Activated CD4-positive, alpha-beta T cell treated with anti-CD3 and anti-CD28 coated beads, Interleukin-2, amount 10 ng/mL, durations not matched to agents 24 days and 14 days (primary cell): Measurements from ENCODE around the gene STAM2. TPM values are rescaled to one million over a fixed set of nuclear protein-coding genes. Genes with fewer than 3 reads are reported as not detected.
"Not testable (repeated sequence)": the region's sequence is repeated elsewhere in the genome, so short reads cannot be mapped to it uniquely, and the experiment has no call there.

Source experiments
- DNase-seq: peaks from one replicate; pipeline ENCODE4 v3.0.0; 2022
- H3K27ac Mint-ChIP-seq: one replicate; pipeline ENCODE4 v1.8.0; 2022; ENCODE audit warnings: mild to moderate bottlenecking, mixed read lengths
- H3K27me3 Mint-ChIP-seq: one replicate; pipeline ENCODE4 v1.8.0; 2022; ENCODE audit warnings: mixed read lengths
- H3K36me3 Mint-ChIP-seq: one replicate; pipeline ENCODE4 v1.8.0; 2022; ENCODE audit warnings: low read depth, mild to moderate bottlenecking, mixed read lengths
- H3K4me1 Mint-ChIP-seq: one replicate; pipeline ENCODE4 v1.8.0; 2021; ENCODE audit warnings: mixed read lengths
- H3K4me3 Mint-ChIP-seq: one replicate; pipeline ENCODE4 v1.8.0; 2022; ENCODE audit warnings: mild to moderate bottlenecking, moderate library complexity, mixed read lengths
- H3K9me3 Mint-ChIP-seq: one replicate; pipeline ENCODE4 v1.8.0; 2021; ENCODE audit warnings: mixed read lengths
- intact Hi-C: fragments of 100-400 bp; cut with micrococcal nuclease; formaldehyde crosslinking; loops from one replicate; pipeline ENCODE4 v1.15.1; 2023
- total RNA-seq: library from RNA; stranded (reverse); gene quantifications from 2 replicates; pipeline ENCODE4 v1.2.3, GENCODE V29; 2022

The STAM2 gene
- total RNA-seq, 1 donor from 2014 or later, result 22.2 TPM

DNA sequence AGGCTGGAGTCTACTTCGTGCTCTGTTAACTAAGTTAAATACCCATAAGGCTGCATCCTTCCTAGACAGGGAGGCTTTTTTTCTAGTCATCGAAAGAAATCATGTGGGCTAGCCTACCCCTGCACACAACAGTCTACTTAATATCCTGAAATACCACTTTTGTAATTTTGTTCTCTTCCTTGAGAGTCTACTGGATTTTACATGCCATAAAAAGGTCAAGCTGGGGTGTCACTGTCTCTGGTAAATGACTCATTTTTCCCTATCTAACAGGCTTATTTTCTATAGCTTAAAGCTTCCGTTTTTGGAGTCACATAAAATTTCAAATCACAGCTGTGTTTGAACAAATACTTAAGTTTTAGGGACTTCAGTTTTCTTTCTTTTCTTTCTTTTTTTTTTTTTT, 10.7 kb upstream of the STAM2 start:
- Mint-ChIP-seq H3K4me3 (no peak overlapping the region), H3K27me3 (peaks cover 16% of the 10 kb centered on the region)
- intact Hi-C loops, result no loop called here

DNA sequence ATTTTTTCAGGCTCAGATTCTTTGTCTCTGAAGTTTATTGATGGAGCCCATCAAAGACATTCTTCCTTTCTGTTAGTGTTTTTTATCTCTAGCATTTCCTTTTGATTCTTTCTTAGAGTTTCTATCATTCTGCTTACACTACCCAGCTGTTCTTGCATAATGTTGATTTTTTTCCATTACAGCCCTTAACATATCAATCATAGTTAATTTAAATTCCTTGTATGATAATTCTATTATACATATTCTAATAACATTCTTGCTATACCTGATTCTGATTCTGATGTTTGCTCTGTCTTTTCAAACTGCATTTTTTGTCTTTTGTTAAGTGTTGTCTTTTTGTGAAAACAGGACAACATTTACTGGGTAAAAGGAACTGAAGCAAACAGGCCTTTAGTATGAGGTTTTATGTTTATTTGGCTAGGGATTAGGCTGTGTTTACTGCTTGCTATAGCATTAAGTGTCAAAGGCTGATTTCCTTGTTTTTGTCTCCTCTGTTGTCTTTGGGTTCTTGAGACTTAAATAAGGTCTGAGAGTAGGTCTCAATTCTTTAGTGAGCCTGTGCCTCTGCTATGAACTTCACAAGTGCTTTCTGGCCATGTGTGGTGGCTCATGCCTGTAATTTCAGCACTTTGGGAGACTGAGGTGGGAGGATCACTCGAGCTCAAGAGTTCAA, 8.0 kb upstream of the STAM2 start:
- no peak for DNase-seq
- Mint-ChIP-seq H3K4me1 (peaks cover 4% of the 10 kb centered on the region), H3K9me3 (no peaks in the 10 kb centered on the region), H3K36me3 (no peaks in the 10 kb centered on the region), H3K27ac (no peak overlapping the region), H3K4me3 (no peak overlapping the region), H3K27me3 (peaks cover 16% of the 10 kb centered on the region)
- intact Hi-C loops, result no loop called here

More for the DNA sequence above, 10.7 kb upstream of the STAM2 start:
- Mint-ChIP-seq H3K9me3 (no peaks in the 10 kb centered on the region), H3K27ac (no peak overlapping the region), H3K36me3 (no peaks in the 10 kb centered on the region), H3K4me1 (peaks cover 4% of the 10 kb centered on the region)
- no peak for DNase-seq

DNA sequence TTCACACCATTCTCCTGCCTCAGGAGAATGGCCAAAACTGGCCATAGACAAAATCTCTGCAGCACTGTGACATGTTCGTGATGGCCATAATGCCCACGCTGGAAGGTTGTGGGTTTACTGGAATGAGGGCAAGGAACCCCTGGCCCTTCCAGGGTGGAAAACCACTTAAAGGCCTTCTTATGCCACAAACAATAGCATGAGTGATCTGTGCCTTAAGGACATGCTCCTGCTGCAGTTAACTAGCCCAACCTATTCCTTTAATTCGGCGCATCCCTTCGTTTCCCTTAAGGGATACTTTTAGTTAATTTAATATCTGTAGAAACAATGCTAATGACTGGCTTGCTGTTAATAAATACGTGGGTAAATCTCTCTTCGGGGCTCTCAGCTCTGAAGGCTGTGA, 2.1 kb upstream of the STAM2 start:
- not testable (repeated sequence) for H3K27ac Mint-ChIP-seq, H3K4me3 Mint-ChIP-seq, H3K36me3 Mint-ChIP-seq, H3K9me3 Mint-ChIP-seq, H3K27me3 Mint-ChIP-seq, DNase-seq
- intact Hi-C loops, result loop anchor here (2.0 to 10.0 kb wide), 6 partner anchors 225 to 563 kb away; partner anchors contain the start of gene ARL5A
- peaks cover 19% of the 10 kb centered on the region for H3K4me1 Mint-ChIP-seq

DNA sequence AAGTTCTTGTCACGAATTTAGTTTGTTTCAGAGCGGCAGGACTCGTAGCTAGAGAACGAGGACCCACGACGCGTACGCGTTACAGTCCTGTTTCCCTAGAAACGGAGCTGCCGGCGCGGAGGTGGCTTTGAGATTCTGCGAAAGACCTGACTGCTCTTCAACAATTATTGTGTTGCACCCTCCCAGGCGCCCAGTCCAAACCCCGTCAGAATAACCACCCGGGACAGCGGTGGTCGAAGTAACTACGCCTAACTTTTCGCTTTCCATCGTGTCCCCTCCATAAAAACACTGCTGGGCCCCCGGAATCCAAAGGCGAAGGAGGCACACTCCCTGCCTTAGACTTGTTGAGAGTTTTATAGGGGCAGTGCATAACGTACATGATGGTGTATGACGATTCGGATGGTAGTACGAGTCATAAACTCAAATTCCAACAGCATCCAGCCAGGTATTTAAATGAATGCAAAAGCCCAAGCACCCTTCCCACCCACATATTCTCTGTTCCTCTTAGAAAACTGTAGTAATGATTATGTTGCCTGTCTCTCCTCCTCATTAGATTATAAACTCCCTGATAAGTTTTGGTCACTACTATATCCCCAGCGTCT, 651 bp upstream of the STAM2 start:
- Mint-ChIP-seq H3K27me3 (peaks cover 5% of the 10 kb centered on the region), H3K4me3 (peak overlapping the region; percentile 99), H3K4me1 (peaks cover 30% of the 10 kb centered on the region), H3K9me3 (no peaks in the 10 kb centered on the region), H3K36me3 (peaks cover 7% of the 10 kb centered on the region), H3K27ac (peak overlapping the region; percentile 99)
- no peak for DNase-seq
- intact Hi-C loops, result loop anchor here (1.0 to 10.0 kb wide), 9 partner anchors 226 to 565 kb away; partner anchors contain the start of gene ARL5A

DNA sequence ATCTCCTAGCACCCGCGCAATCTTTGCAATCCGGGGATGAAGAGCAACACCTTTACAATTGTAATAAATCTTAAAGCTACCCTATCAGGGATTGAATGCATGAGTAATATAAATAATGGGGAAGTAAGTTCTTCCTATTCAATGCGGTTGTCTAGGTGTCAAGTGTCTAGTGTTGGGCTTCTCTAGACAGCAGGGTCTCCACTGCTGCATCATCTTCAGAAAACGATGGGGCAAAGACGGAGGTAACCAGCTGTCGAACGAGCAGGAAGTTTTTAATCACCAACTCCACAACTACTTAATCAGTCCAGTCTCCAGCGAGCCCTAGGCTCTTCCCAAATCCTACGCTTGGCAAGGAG, 573 bp downstream of the STAM2 start:
- Mint-ChIP-seq H3K36me3 (peaks cover 7% of the 10 kb centered on the region), H3K27me3 (peaks cover 4% of the 10 kb centered on the region), H3K27ac (peak overlapping the region; percentile 99), H3K4me1 (peaks cover 30% of the 10 kb centered on the region), H3K9me3 (no peaks in the 10 kb centered on the region), H3K4me3 (peak overlapping the region; percentile 99)
- intact Hi-C loops, result loop anchor here (2.0 to 10.0 kb wide), 8 partner anchors 76 to 397 kb away; partner anchors contain the start of genes ARL5A, CACNB4 and FMNL2
- DNase-seq, result peak; percentile 58

DNA sequence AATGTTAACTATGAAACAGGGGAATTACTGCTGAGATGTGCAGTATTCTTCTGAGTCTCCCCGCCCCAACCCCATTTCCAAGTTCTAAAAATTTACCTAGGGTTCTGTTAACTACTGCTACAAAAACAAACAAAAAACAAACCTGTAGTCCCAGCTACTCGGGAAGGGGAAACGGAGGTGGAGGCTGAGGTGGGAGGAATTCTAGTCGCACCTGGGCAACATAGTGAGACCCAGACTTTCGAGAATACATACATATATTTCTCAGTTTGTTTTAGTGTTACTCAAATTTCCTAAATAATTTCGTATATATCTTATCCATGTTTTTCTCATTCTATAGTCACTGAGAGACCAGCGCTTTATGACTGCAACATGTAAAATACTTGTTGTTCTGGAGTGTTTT, 989 bp downstream of the STAM2 start:
- Mint-ChIP-seq H3K4me3 (peak overlapping the region; percentile 99), H3K36me3 (peaks cover 7% of the 10 kb centered on the region), H3K4me1 (peaks cover 30% of the 10 kb centered on the region), H3K27ac (peak overlapping the region; percentile 99), H3K9me3 (no peaks in the 10 kb centered on the region), H3K27me3 (peaks cover 2% of the 10 kb centered on the region)
- no peak for DNase-seq
- intact Hi-C loops, result loop anchor here (2.0 to 10.0 kb wide), 5 partner anchors 37 to 350 kb away; partner anchors contain the start of genes ARL5A, CACNB4 and FMNL2

GRCh38 chr2:152173831-152174230, 1.7 kb downstream of the STAM2 start:
- H3K27ac Mint-ChIP-seq, result peak overlapping the region; percentile 20
- peak overlapping the region; percentile 12 for H3K4me3 Mint-ChIP-seq
- peaks cover 34% of the 10 kb centered on the region for H3K4me1 Mint-ChIP-seq
- no peaks in the 10 kb centered on the region for H3K27me3 Mint-ChIP-seq
- DNase-seq, result no peak
- peaks cover 10% of the 10 kb centered on the region for H3K36me3 Mint-ChIP-seq
- H3K9me3 Mint-ChIP-seq, result no peaks in the 10 kb centered on the region
- intact Hi-C loops, result loop anchor here (2.0 to 10.0 kb wide), 5 partner anchors 37 to 349 kb away; partner anchors contain the start of genes ARL5A, CACNB4 and FMNL2

- not testable (repeated sequence) for H3K27ac Mint-ChIP-seq, H3K9me3 Mint-ChIP-seq, H3K27me3 Mint-ChIP-seq, H3K4me3 Mint-ChIP-seq, DNase-seq
- intact Hi-C loops, result loop anchor here (5.0 to 10.0 kb wide), 2 partner anchors 35 to 347 kb away; partner anchors contain the start of gene ARL5A
- Mint-ChIP-seq H3K4me1 (peaks cover 35% of the 10 kb centered on the region), H3K36me3 (peaks cover 13% of the 10 kb centered on the region)
Measured at GRCh38 chr2:152172201-152172785, 3.3 kb downstream of the STAM2 start.

DNA sequence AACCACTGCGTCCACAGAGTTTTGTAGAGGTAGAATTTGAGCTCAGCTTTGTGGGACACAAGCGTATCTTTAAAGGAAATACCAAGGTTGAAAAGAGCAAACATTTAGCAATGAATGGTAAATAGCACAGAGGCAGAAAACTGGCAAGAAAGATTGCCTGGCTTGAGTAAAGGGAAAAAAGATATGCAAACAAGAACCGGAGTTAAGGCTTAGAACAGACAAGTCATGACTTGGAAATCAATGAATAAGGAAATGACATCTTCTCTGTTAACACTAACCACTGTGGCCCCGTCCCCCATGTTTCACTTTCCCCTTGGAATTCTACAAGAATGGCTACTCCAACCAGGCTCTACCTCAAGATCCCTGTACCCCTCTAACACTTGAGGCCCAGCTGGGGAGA, 3.8 kb downstream of the STAM2 start:
- peaks cover 13% of the 10 kb centered on the region for H3K36me3 Mint-ChIP-seq
- H3K4me1 Mint-ChIP-seq, result peaks cover 40% of the 10 kb centered on the region
- no peaks in the 10 kb centered on the region for H3K27me3 Mint-ChIP-seq
- H3K27ac Mint-ChIP-seq, result no peak overlapping the region
- no peaks in the 10 kb centered on the region for H3K9me3 Mint-ChIP-seq
- no peak overlapping the region for H3K4me3 Mint-ChIP-seq
- intact Hi-C loops, result loop anchor here (5.0 to 10.0 kb wide), 2 partner anchors 34 to 347 kb away; partner anchors contain the start of gene ARL5A
- no peak for DNase-seq

DNA sequence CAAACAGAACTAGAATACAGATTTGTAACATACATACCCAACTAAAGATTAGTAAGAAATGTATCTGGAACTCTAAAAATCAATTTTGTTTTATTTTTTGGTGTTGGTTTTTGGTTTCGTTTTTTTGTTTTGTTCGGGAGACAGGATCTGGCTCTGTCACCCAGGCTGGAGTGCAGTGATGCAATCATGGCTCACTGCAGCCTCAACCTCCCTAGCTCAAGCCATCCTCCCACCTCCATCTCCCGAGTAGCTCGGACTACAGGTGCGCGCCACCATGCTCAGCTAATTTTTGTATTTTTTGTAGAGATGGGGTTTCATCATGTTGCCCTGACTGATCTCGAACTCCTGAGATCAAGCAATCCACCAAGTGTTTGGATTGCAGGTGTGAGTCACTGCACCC, 6.4 kb downstream of the STAM2 start:
- H3K9me3 Mint-ChIP-seq, intact Hi-C loops, DNase-seq, H3K27me3 Mint-ChIP-seq, H3K4me3 Mint-ChIP-seq: not testable (repeated sequence)
- Mint-ChIP-seq H3K27ac (peak overlapping the region; percentile 15), H3K36me3 (peaks cover 13% of the 10 kb centered on the region), H3K4me1 (peaks cover 36% of the 10 kb centered on the region)

- Mint-ChIP-seq H3K4me1 (peaks cover 30% of the 10 kb centered on the region), H3K36me3 (peaks cover 14% of the 10 kb centered on the region)
- intact Hi-C loops, DNase-seq, H3K9me3 Mint-ChIP-seq, H3K27me3 Mint-ChIP-seq, H3K4me3 Mint-ChIP-seq, H3K27ac Mint-ChIP-seq: not testable (repeated sequence)
Measured at GRCh38 chr2:152167470-152167869, 8.1 kb downstream of the STAM2 start.

- Mint-ChIP-seq H3K9me3 (no peaks in the 10 kb centered on the region), H3K27me3 (no peaks in the 10 kb centered on the region), H3K4me1 (peaks cover 27% of the 10 kb centered on the region), H3K27ac (peak overlapping the region; percentile 69), H3K36me3 (peaks cover 12% of the 10 kb centered on the region), H3K4me3 (no peak overlapping the region)
- DNase-seq, result no peak
- intact Hi-C loops, result no loop called here
Measured at GRCh38 chr2:152167065-152167464, 8.5 kb downstream of the STAM2 start.

DNA sequence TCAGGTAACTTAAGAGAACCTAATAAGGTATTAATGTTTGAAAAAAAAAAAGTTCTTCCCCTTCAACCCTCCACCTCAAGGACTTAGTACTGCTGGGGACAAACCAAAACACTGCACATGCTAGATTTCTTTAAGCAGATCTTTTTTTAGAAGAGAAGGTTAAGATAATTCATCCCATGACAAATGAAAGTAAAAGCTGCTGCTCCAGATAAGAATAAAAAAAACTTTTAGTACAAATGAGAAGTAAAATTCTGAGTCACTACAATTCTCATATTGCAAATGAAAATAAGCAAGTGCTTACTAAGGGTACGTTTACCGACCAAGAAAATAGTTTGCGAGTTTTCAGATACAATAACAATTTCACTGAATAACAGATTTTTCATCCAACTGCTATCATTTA, 8.9 kb downstream of the STAM2 start:
- Mint-ChIP-seq H3K36me3 (peaks cover 15% of the 10 kb centered on the region), H3K9me3 (no peaks in the 10 kb centered on the region), H3K4me1 (peaks cover 22% of the 10 kb centered on the region), H3K27me3 (no peaks in the 10 kb centered on the region), H3K4me3 (peak overlapping the region; percentile 5), H3K27ac (peak overlapping the region; percentile 69)
- intact Hi-C loops, result no loop called here
- no peak for DNase-seq

DNA sequence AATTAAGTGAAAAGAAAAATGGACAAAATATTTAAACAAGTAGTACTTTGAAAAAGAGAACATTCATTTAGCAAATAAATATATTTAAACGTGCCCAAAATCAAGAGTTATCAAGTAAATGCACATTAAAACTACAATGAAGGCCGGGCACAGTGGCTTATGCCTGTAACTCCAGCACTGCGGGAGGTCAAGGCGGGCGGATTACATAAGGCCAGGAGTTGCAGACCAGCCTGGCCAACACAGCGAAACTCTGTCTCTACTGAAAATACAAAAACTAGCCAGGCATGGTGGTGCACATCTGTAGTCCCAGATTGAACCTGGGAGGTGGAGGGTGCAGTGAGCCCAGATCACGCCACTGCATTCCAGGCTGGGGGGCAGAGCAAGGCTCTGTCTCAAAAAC, 9.8 kb downstream of the STAM2 start:
- Mint-ChIP-seq H3K4me1 (peaks cover 20% of the 10 kb centered on the region), H3K4me3 (no peak overlapping the region)
- intact Hi-C loops, result no loop called here

More for the DNA sequence above, 9.8 kb downstream of the STAM2 start:
- no peak for DNase-seq
- H3K9me3 Mint-ChIP-seq, result no peaks in the 10 kb centered on the region
- peaks cover 17% of the 10 kb centered on the region for H3K36me3 Mint-ChIP-seq
- no peaks in the 10 kb centered on the region for H3K27me3 Mint-ChIP-seq
- H3K27ac Mint-ChIP-seq, result no peak overlapping the region
